PC-3 (cell line): ENCODE data around the gene COL27A1.

ENCODE experiments used
- EZH2 ChIP-seq: fragments of 300-600 bp; sonication (generic); IDR thresholded peaks from one replicate; pipeline ENCODE4 v1.6.1; 2017; ENCODE audit warnings: antibody characterized with exemption, mild to moderate bottlenecking, low read length; ENCODE audit not compliant: unreplicated experiment
- EZH2phosphoT487 ChIP-seq: fragments of 300-600 bp; sonication (generic); IDR thresholded peaks from 2 replicates; pipeline ENCODE4 v1.6.1; 2018; ENCODE audit warnings: mild to moderate bottlenecking, antibody characterized with exemption, low read length, borderline replicate concordance
- TF ChIP-seq, protein P1 (sequence below): fragments of 300-600 bp; sonication (generic); conservative IDR thresholded peaks from 2 replicates; pipeline ENCODE4 v1.5.1; 2017; ENCODE audit warnings: antibody characterized with exemption, low read depth, mild to moderate bottlenecking, low read length

DNA sequence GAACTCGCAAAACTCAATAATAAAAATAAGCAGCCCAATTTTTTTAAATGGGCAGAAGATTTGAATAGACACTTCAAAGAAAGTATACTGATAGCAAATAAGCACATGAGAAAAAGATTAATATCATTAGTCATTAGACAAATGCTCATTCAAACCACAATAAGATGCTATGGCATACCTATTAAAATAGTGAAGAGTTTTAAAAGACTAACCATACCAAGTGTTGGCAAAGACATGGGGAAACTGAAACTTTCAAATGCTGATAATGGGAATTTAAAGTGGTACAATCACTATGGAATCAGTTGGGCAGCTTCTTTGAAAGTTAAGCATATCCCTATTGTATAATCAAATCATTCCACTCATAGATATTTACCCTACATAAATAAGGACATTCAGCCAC lies 141.0 kb downstream of the COL27A1 start:
- TF ChIP-seq, protein P1, sequence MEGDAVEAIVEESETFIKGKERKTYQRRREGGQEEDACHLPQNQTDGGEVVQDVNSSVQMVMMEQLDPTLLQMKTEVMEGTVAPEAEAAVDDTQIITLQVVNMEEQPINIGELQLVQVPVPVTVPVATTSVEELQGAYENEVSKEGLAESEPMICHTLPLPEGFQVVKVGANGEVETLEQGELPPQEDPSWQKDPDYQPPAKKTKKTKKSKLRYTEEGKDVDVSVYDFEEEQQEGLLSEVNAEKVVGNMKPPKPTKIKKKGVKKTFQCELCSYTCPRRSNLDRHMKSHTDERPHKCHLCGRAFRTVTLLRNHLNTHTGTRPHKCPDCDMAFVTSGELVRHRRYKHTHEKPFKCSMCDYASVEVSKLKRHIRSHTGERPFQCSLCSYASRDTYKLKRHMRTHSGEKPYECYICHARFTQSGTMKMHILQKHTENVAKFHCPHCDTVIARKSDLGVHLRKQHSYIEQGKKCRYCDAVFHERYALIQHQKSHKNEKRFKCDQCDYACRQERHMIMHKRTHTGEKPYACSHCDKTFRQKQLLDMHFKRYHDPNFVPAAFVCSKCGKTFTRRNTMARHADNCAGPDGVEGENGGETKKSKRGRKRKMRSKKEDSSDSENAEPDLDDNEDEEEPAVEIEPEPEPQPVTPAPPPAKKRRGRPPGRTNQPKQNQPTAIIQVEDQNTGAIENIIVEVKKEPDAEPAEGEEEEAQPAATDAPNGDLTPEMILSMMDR, result no peak
- no peak for TF ChIP-seq EZH2
- TF ChIP-seq EZH2phosphoT487, result no peak
